Skin of body (tissue), 2 donors: ENCODE measurements around the gene CHST12. TPM values are rescaled to one million over a fixed set of nuclear protein-coding genes. Genes with fewer than 3 reads are reported as not detected.

Source experiments
- DNase-seq: peaks from one replicate; lab custom pipeline; 2025; lab: John Stamatoyannopoulos, UW
- total RNA-seq: library from RNA; depleted of rRNA; stranded (reverse); fragments of >200 nt; gene quantifications from one replicate; pipeline ENCODE4 v1.2.3, GENCODE V29; 2014

The CHST12 gene
- total RNA-seq, 1 donor from 2014 or later: 3.7 TPM

- DNase-seq: no peak
These were observed 75.0 kb downstream of the CHST12 start for GRCh38 chr7:2478399-2478785.

GRCh38 chr7:2478800-2479199 lies 75.4 kb downstream of the CHST12 start:
- no peak for DNase-seq

- DNase-seq: no peak
These were observed 76.1 kb downstream of the CHST12 start for GRCh38 chr7:2479276-2480069.

- no peak for DNase-seq
These were observed 76.6 kb downstream of the CHST12 start for GRCh38 chr7:2480070-2480408.

- DNase-seq: no peak
These were observed 77.8 kb downstream of the CHST12 start for GRCh38 chr7:2481195-2481594.

GRCh38 chr7:2482725-2483451 lies 79.5 kb downstream of the CHST12 start:
- DNase-seq: no peak

- no peak for DNase-seq
These were observed 80.1 kb downstream of the CHST12 start for GRCh38 chr7:2483494-2483893.

GRCh38 chr7:2484868-2485267 lies 81.5 kb downstream of the CHST12 start:
- DNase-seq: no peak

GRCh38 chr7:2487586-2488271 lies 84.3 kb downstream of the CHST12 start:
- DNase-seq: peak; percentile 88

GRCh38 chr7:2488272-2488645 lies 84.8 kb downstream of the CHST12 start:
- no peak for DNase-seq

GRCh38 chr7:2488681-2489080 lies 85.3 kb downstream of the CHST12 start:
- no peak for DNase-seq

GRCh38 chr7:2490181-2490651 lies 86.8 kb downstream of the CHST12 start:
- DNase-seq: no peak

GRCh38 chr7:2492038-2492437 lies 88.6 kb downstream of the CHST12 start:
- DNase-seq: no peak

GRCh38 chr7:2493205-2494164 lies 90.1 kb downstream of the CHST12 start:
- no peak for DNase-seq

- DNase-seq: no peak
These were observed 91.0 kb downstream of the CHST12 start for GRCh38 chr7:2494191-2495130.

GRCh38 chr7:2495418-2496299 lies 92.2 kb downstream of the CHST12 start:
- peak; percentile 41 for DNase-seq

GRCh38 chr7:2496375-2496774 lies 93.0 kb downstream of the CHST12 start:
- DNase-seq: no peak

GRCh38 chr7:2497065-2497464 lies 93.7 kb downstream of the CHST12 start:
- DNase-seq: no peak
